ENCODE data around the gene MSLN. TPM values are rescaled to one million over a fixed set of nuclear protein-coding genes. Genes with fewer than 3 reads are reported as not detected.
A peak's percentile ranks its signal among the peaks of the same experiment; 100 is the strongest.

Gene MSLN
- total and polyA plus RNA-seq, 9 of the 15 experiments (the other 6 are each of a cell fraction or from before 2014, with no cell fraction given), result not detected

DNA sequence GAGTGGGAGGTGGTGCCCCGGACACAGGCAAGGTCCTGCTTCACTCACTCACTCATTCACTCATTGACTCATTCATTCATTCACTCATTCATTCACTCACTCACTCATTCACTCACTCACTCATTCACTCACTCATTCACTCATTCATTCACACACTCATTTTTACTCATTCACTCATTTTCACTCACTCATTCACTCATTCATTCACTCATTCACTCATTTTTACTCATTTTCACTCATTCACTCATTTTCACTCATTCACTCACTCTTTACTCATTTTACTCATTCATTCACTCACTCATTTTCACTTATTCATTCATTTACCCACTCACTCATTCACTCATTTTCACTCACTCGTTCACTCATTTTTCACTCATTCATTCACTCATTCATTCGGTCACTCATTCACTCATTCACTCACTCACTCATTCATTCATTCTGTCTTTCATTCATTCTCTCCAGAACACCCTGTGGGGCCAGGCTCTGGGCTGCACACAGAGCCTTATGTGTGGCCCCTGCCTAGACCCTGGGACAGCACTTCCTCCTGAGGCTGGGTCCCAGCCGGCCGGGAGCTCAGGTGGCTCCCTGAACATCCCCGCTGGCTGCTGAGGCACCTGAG is 18.5 kb downstream of the MSLN start (continued):
- TF ChIP-seq NONO (IDR thresholded peaks at IDR 0.05; ENCODE audit: low read depth in 2 of 2, low read length in 1 of 2), result no peak
- peak; percentile 74 for TF ChIP-seq ARHGAP35 (IDR thresholded peaks at IDR 0.05; ENCODE audit: partially characterized antibody)
- TF ChIP-seq NR4A1 (CRISPR knock-in tag; IDR thresholded peaks at IDR 0.05), result no peak
- no peak for TF ChIP-seq NR4A1 (tag; IDR thresholded peaks at IDR 0.05)
- no peak for TF ChIP-seq ATF2 (CRISPR knock-in tag; IDR thresholded peaks at IDR 0.05)
- TF ChIP-seq ILK (tag; IDR thresholded peaks at IDR 0.05; ENCODE audit: borderline replicate concordance, low read depth), result no peak
- peak; percentile 77 for TF ChIP-seq SMARCA5 (IDR thresholded peaks at IDR 0.05)
- no peak for TF ChIP-seq RBM17 (IDR thresholded peaks at IDR 0.05; ENCODE audit: borderline replicate concordance, low read depth, low read length)
- TF ChIP-seq FOXK2 (conservative IDR thresholded peaks at IDR 0.05 in 1 of 2, IDR thresholded peaks at IDR 0.05 in 1 of 2; ENCODE audit: low read depth in 2 of 2), result 0 out of 4 replicates have a peak, but pooled peaks of 1 of the 2 experiments have one; percentile 24
- TF ChIP-seq ZBTB8A (IDR thresholded peaks at IDR 0.05; ENCODE audit: partially characterized antibody), result no peak
- TF ChIP-seq SP2 (IDR thresholded peaks at IDR 0.05; ENCODE audit: extremely low read depth, low read depth, low read length, poor library complexity, severe bottlenecking), result no peak
- no peak for TF ChIP-seq ARID1B (IDR thresholded peaks at IDR 0.05)
- TF ChIP-seq CBX3 (IDR thresholded peaks at IDR 0.05; ENCODE audit: borderline replicate concordance in 1 of 2, low read length in 2 of 2), result no peak
- no peak for TF ChIP-seq TCF7L2 (IDR thresholded peaks at IDR 0.05; ENCODE audit: low read depth, low read length)
- peak; percentile 64 for TF ChIP-seq NKRF (IDR thresholded peaks at IDR 0.05; ENCODE audit: borderline replicate concordance)
- TF ChIP-seq CBX1 (IDR thresholded peaks at IDR 0.05; ENCODE audit: low read depth), result no peak
- no peak for TF ChIP-seq ETV6 (IDR thresholded peaks at IDR 0.05; ENCODE audit: borderline replicate concordance in 1 of 2, low read depth in 2 of 2, low read length in 1 of 2)
- TF ChIP-seq ETV6 (CRISPR knock-in tag; IDR thresholded peaks at IDR 0.05; ENCODE audit: borderline replicate concordance), result no peak
- TF ChIP-seq HMGN3 (IDR thresholded peaks at IDR 0.05; ENCODE audit: borderline replicate concordance, extremely low read depth, insufficient read length, low read depth, low read length), result no peak
- TF ChIP-seq LARP7 (IDR thresholded peaks at IDR 0.05), result peak; percentile 48; the same call in 1 of the 2 replicates
- TF ChIP-seq, protein P1, sequence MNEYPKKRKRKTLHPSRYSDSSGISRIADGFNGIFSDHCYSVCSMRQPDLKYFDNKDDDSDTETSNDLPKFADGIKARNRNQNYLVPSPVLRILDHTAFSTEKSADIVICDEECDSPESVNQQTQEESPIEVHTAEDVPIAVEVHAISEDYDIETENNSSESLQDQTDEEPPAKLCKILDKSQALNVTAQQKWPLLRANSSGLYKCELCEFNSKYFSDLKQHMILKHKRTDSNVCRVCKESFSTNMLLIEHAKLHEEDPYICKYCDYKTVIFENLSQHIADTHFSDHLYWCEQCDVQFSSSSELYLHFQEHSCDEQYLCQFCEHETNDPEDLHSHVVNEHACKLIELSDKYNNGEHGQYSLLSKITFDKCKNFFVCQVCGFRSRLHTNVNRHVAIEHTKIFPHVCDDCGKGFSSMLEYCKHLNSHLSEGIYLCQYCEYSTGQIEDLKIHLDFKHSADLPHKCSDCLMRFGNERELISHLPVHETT (CRISPR knock-in tag; conservative IDR thresholded peaks at IDR 0.05 in 1 of 2, IDR thresholded peaks at IDR 0.05 in 1 of 2), result no peak
- no peak for TF ChIP-seq NFYB (IDR thresholded peaks at IDR 0.05; ENCODE audit: extremely low read depth, insufficient read length)
